Neural cell (in vitro differentiated cells): Measurements from ENCODE around the gene LRRC74A. TPM values are rescaled to one million over a fixed set of nuclear protein-coding genes. Genes with fewer than 3 reads are reported as not detected.

Source experiments
- H2AFZ ChIP-seq: fragments of 200-600, 300-800 bp; sonication (generic), shearing (Covaris generic); 2 replicates; pipeline ENCODE4 v1.6.0; 2014; ENCODE audit warnings: low read depth, mild to moderate bottlenecking, antibody characterized with exemption, low read length, moderate library complexity
- H3F3A ChIP-seq: fragments of 200-600 bp; shearing (Covaris generic); 2 replicates; pipeline ENCODE4 v1.6.1; 2016; ENCODE audit warnings: mild to moderate bottlenecking, moderate library complexity, mixed read lengths, antibody characterized with exemption, low read length; ENCODE audit not compliant: insufficient read depth, poor library complexity, severe bottlenecking
- H3K27ac ChIP-seq: fragments of 200-600, 300-800 bp; sonication (generic), shearing (Covaris generic); 2 replicates; pipeline ENCODE4 v1.5.1; 2014; ENCODE audit warnings: mild to moderate bottlenecking, low read length, moderate library complexity
- H3K27me3 ChIP-seq: fragments of 300-800, 200-600 bp; sonication (generic), shearing (Covaris generic); 2 replicates; pipeline ENCODE4 v1.6.0; 2014; ENCODE audit warnings: mild to moderate bottlenecking, low read depth, low read length, moderate library complexity; ENCODE audit not compliant: insufficient read depth
- H3K36me3 ChIP-seq: fragments of 300-800, 200-600 bp; sonication (generic), shearing (Covaris generic); 2 replicates; pipeline ENCODE4 v1.5.1; 2014; ENCODE audit warnings: mild to moderate bottlenecking, antibody characterized with exemption, low read length, moderate library complexity; ENCODE audit not compliant: insufficient read depth
- H3K4me2 ChIP-seq: fragments of 300-800, 200-600 bp; sonication (generic), shearing (Covaris generic); 2 replicates; pipeline ENCODE4 v1.6.0; 2014; ENCODE audit warnings: mild to moderate bottlenecking, low read length
- H3K4me3 ChIP-seq: fragments of 300-800, 200-600 bp; sonication (generic), shearing (Covaris generic); 2 replicates; pipeline ENCODE4 v1.5.1; 2014; ENCODE audit warnings: mild to moderate bottlenecking, low read length, moderate library complexity
- H3K79me2 ChIP-seq: fragments of 200-600 bp; shearing (Covaris generic); replicated peaks from 2 replicates; pipeline ENCODE4 v1.6.0; 2014; ENCODE audit warnings: mild to moderate bottlenecking, low read length, moderate library complexity; ENCODE audit not compliant: insufficient read depth
- H3K9ac ChIP-seq: fragments of 300-800, 200-600 bp; sonication (generic), shearing (Covaris generic); 2 replicates; pipeline ENCODE4 v1.6.1; 2016; ENCODE audit warnings: mild to moderate bottlenecking, low read length, mixed read lengths
- H3K9me2 ChIP-seq: fragments of 200-600 bp; shearing (Covaris generic); 2 replicates; pipeline ENCODE4 v1.6.1; 2016; ENCODE audit warnings: mild to moderate bottlenecking, low read length, mixed read lengths; ENCODE audit not compliant: insufficient read depth
- H3K9me3 ChIP-seq: fragments of 200-600, 300-800 bp; sonication (generic), shearing (Covaris generic); 2 replicates; pipeline ENCODE4 v1.6.1; 2016; ENCODE audit warnings: mild to moderate bottlenecking, mixed run types, low read length, moderate library complexity, mixed read lengths
- H4K20me1 ChIP-seq: fragments of 200-600 bp; shearing (Covaris generic); 2 replicates; pipeline ENCODE4 v1.6.1; 2016; ENCODE audit warnings: mild to moderate bottlenecking, mixed run types; ENCODE audit not compliant: insufficient read depth
- EP300 ChIP-seq: fragments of 450-650 bp; conservative IDR thresholded peaks from 2 replicates; pipeline ENCODE4 v1.6.1; 2014; ENCODE audit warnings: antibody characterized with exemption, mild to moderate bottlenecking, moderate library complexity; ENCODE audit not compliant: poor library complexity, severe bottlenecking
- EZH2 ChIP-seq: fragments of 200-600, 300-800 bp; shearing (Covaris generic), sonication (generic); IDR thresholded peaks from 2 replicates; pipeline ENCODE4 v1.6.1; 2014; ENCODE audit warnings: antibody characterized with exemption, low read length, borderline replicate concordance, mild to moderate bottlenecking; ENCODE audit not compliant: insufficient read depth, poor library complexity, severe bottlenecking
- MXI1 ChIP-seq: fragments of 450-650 bp; conservative IDR thresholded peaks from 2 replicates; pipeline ENCODE4 v1.6.1; 2014; ENCODE audit warnings: antibody characterized with exemption, mild to moderate bottlenecking; ENCODE audit not compliant: poor library complexity, severe bottlenecking
- POLR2AphosphoS5 ChIP-seq: IDR thresholded peaks from 2 replicates; pipeline ENCODE4 v1.6.1; 2012
- RAD21 ChIP-seq: fragments of 450-650 bp; conservative IDR thresholded peaks from 2 replicates; pipeline ENCODE4 v1.6.1; 2014; ENCODE audit warnings: antibody characterized with exemption, mild to moderate bottlenecking, moderate library complexity
- SMC3 ChIP-seq: fragments of 450-650 bp; conservative IDR thresholded peaks from 2 replicates; pipeline ENCODE4 v1.6.1; 2014; ENCODE audit warnings: antibody characterized with exemption, mild to moderate bottlenecking, moderate library complexity; ENCODE audit not compliant: poor library complexity
- TAF1 ChIP-seq: IDR thresholded peaks from 2 replicates; pipeline ENCODE4 v1.6.1; 2012; ENCODE audit warnings: low read depth
- polyA plus RNA-seq: library from polyadenylated mRNA; depleted of rRNA; stranded (reverse); fragments of >200 nt; gene quantifications from 2 replicates; pipeline ENCODE4 v1.2.3, GENCODE V29; 2014
- TF ChIP-seq, protein P1 (sequence below): IDR thresholded peaks from 2 replicates; pipeline ENCODE4 v1.6.1; 2012; ENCODE audit warnings: borderline replicate concordance
- TF ChIP-seq, protein P2 (sequence below): fragments of 450-650 bp; IDR thresholded peaks from 2 replicates; pipeline ENCODE4 v1.5.1; 2014; ENCODE audit warnings: antibody characterized with exemption, mild to moderate bottlenecking, moderate library complexity; ENCODE audit not compliant: poor library complexity, severe bottlenecking

LRRC74A gene
- polyA plus RNA-seq, 1 donor from 2014 or later = not detected

DNA sequence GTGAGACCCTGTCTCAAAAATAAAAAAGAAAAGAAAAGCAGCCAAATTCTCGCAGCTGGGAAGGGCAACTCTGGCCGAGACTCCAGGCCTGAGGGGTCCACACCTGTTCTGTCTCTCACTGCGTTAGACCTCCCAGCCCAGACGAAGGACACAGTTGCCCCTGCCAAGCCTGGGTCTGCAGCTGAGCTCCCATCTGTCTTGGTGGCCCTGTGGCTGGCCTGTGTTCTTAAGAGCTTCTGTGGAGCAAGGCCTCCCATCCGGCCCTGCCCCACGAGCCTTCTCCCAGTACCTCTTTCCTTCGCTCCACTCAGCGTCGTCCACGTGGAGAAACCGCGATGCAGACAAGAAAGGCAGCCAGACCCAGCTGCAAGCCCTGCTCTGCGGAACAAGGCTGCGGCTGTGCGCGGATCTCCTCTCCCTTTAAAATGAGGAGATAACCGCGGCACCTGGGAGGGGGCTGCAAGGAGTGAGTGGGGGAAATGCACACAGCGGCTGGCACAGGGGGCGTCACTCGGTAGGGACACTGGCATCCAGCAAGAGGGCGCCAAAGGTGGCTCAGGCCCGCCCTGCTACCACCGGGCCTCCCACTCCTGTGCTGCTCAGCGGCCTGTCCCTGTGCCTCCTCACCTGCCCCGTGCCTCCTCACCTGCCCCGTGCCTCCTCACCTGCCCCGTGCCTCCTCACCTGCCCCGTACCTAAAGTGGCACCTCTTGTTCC lies 42.4 kb downstream of the LRRC74A start:
- no peak overlapping the region for H3K27ac ChIP-seq
- TF ChIP-seq RAD21 (no peak), EP300 (no peak), POLR2AphosphoS5 (no peak), EZH2 (no peak), MXI1 (no peak), TAF1 (no peak), SMC3 (no peak)
- TF ChIP-seq, protein P1, sequence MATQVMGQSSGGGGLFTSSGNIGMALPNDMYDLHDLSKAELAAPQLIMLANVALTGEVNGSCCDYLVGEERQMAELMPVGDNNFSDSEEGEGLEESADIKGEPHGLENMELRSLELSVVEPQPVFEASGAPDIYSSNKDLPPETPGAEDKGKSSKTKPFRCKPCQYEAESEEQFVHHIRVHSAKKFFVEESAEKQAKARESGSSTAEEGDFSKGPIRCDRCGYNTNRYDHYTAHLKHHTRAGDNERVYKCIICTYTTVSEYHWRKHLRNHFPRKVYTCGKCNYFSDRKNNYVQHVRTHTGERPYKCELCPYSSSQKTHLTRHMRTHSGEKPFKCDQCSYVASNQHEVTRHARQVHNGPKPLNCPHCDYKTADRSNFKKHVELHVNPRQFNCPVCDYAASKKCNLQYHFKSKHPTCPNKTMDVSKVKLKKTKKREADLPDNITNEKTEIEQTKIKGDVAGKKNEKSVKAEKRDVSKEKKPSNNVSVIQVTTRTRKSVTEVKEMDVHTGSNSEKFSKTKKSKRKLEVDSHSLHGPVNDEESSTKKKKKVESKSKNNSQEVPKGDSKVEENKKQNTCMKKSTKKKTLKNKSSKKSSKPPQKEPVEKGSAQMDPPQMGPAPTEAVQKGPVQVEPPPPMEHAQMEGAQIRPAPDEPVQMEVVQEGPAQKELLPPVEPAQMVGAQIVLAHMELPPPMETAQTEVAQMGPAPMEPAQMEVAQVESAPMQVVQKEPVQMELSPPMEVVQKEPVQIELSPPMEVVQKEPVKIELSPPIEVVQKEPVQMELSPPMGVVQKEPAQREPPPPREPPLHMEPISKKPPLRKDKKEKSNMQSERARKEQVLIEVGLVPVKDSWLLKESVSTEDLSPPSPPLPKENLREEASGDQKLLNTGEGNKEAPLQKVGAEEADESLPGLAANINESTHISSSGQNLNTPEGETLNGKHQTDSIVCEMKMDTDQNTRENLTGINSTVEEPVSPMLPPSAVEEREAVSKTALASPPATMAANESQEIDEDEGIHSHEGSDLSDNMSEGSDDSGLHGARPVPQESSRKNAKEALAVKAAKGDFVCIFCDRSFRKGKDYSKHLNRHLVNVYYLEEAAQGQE = no peak
- TF ChIP-seq, protein P2, sequence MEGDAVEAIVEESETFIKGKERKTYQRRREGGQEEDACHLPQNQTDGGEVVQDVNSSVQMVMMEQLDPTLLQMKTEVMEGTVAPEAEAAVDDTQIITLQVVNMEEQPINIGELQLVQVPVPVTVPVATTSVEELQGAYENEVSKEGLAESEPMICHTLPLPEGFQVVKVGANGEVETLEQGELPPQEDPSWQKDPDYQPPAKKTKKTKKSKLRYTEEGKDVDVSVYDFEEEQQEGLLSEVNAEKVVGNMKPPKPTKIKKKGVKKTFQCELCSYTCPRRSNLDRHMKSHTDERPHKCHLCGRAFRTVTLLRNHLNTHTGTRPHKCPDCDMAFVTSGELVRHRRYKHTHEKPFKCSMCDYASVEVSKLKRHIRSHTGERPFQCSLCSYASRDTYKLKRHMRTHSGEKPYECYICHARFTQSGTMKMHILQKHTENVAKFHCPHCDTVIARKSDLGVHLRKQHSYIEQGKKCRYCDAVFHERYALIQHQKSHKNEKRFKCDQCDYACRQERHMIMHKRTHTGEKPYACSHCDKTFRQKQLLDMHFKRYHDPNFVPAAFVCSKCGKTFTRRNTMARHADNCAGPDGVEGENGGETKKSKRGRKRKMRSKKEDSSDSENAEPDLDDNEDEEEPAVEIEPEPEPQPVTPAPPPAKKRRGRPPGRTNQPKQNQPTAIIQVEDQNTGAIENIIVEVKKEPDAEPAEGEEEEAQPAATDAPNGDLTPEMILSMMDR = no peak
- H3K9ac ChIP-seq = no peak overlapping the region
- H3K4me3 ChIP-seq = no peak overlapping the region
- no peaks in the 10 kb centered on the region for H3K27me3 ChIP-seq
- H3K4me2 ChIP-seq = no peak overlapping the region
- H3K36me3 ChIP-seq = no peaks in the 10 kb centered on the region
- H3K79me2 ChIP-seq = no peaks in the 10 kb centered on the region
- H2AFZ ChIP-seq = no peak overlapping the region
- no peaks in the 10 kb centered on the region for H3K9me3 ChIP-seq
- no peaks in the 10 kb centered on the region for H3F3A ChIP-seq
- H4K20me1 ChIP-seq = no peaks in the 10 kb centered on the region
- no peaks in the 10 kb centered on the region for H3K9me2 ChIP-seq

- TF ChIP-seq, protein P2 = no peak
- TF ChIP-seq EP300 (no peak), SMC3 (no peak), TAF1 (no peak), EZH2 (no peak), POLR2AphosphoS5 (no peak), RAD21 (no peak), MXI1 (no peak)
- TF ChIP-seq, protein P1 = no peak
- Histone ChIP-seq H3K79me2 (no peaks in the 10 kb centered on the region), H3K4me2 (no peak overlapping the region)
These were observed 44.0 kb downstream of the LRRC74A start for GRCh38 chr14:76870166-76870565.

More at GRCh38 chr14:76870166-76870565, 44.0 kb downstream of the LRRC74A start:
- Histone ChIP-seq H3K36me3 (no peaks in the 10 kb centered on the region), H3K4me3 (no peak overlapping the region), H3K27me3 (no peaks in the 10 kb centered on the region), H3K9me3 (no peaks in the 10 kb centered on the region), H2AFZ (no peak overlapping the region), H3K9me2 (no peaks in the 10 kb centered on the region), H3K27ac (no peak overlapping the region), H4K20me1 (no peaks in the 10 kb centered on the region), H3K9ac (no peak overlapping the region), H3F3A (no peaks in the 10 kb centered on the region)
